Stimulated activated CD4-positive, alpha-beta T cell treated with anti-CD3 and anti-CD28 coated beads, TNF-alpha, amount 100 ng/mL, for 24 hours (primary cell): ENCODE data around the gene PEX12.
"Not testable (repeated sequence)": the region's sequence is repeated elsewhere in the genome, so short reads cannot be mapped to it uniquely, and the experiment has no call there.

Source experiments
- DNase-seq, 3 experiments: peaks; one replicate each; pipeline ENCODE4 v3.0.0-alpha.2; 2020; ENCODE audit warnings: low read depth in 3 of 3

Gene PEX12

GRCh38 chr17:35578197-35578928 lies at the start of gene PEX12:
Gene PEX12 (minus strand): TSS chr17:35578571. CDS start chr17:35578021, 550 bp downstream.
- DNase-seq = peak; percentile 71 to 82 (median 76)

- no peak for DNase-seq
Observed at GRCh38 chr17:35627417-35627816, 49.0 kb upstream of the PEX12 start.

GRCh38 chr17:35621768-35622167 lies 43.4 kb upstream of the PEX12 start:
- DNase-seq = no peak

GRCh38 chr17:35618628-35619027 lies 40.3 kb upstream of the PEX12 start:
- no peak for DNase-seq

- no peak for DNase-seq
Observed at GRCh38 chr17:35617505-35617904, 39.1 kb upstream of the PEX12 start.

GRCh38 chr17:35616536-35616935 lies 38.2 kb upstream of the PEX12 start:
- no peak for DNase-seq

GRCh38 chr17:35614810-35615209 lies 36.4 kb upstream of the PEX12 start:
- DNase-seq = no peak

- DNase-seq = peak in 1 of 3 experiments; percentile 21
Observed at GRCh38 chr17:35612924-35613521, 34.7 kb upstream of the PEX12 start.

- not testable (repeated sequence) for DNase-seq
Observed at GRCh38 chr17:35610746-35611145, 32.4 kb upstream of the PEX12 start.

GRCh38 chr17:35609831-35610230 lies 31.5 kb upstream of the PEX12 start:
- no peak for DNase-seq

GRCh38 chr17:35607239-35607847 lies 29.0 kb upstream of the PEX12 start:
- no peak for DNase-seq

- DNase-seq = no peak
Observed at GRCh38 chr17:35605678-35606077, 27.3 kb upstream of the PEX12 start.

GRCh38 chr17:35603674-35604073 lies 25.3 kb upstream of the PEX12 start:
- no peak for DNase-seq

GRCh38 chr17:35597604-35598003 lies 19.2 kb upstream of the PEX12 start:
- DNase-seq = no peak

- no peak for DNase-seq
Observed at GRCh38 chr17:35596530-35597233, 18.3 kb upstream of the PEX12 start.

- no peak for DNase-seq
Observed at GRCh38 chr17:35596072-35596471, 17.7 kb upstream of the PEX12 start.

- no peak for DNase-seq
Observed at GRCh38 chr17:35588196-35588920, 10.0 kb upstream of the PEX12 start.

GRCh38 chr17:35587074-35587961 lies 8.9 kb upstream of the PEX12 start, which contains the start of gene AP2B1:
Gene AP2B1 (plus strand): TSS chr17:35587322. CDS start chr17:35594031, 6,709 bp downstream.
- peak; percentile 90 to 96 (median 94) for DNase-seq

GRCh38 chr17:35586569-35587073 lies 8.2 kb upstream of the PEX12 start:
- no peak for DNase-seq

GRCh38 chr17:35584061-35584460 lies 5.7 kb upstream of the PEX12 start:
- DNase-seq = no peak
